Heart left ventricle (tissue), 16 donors: ENCODE measurements around the gene PSRC1. TPM values are rescaled to one million over a fixed set of nuclear protein-coding genes. Genes with fewer than 3 reads are reported as not detected.

Experiments
- ATAC-seq, 4 donors: fragments of 200-7000 bp; cut with Tn5 transposase; one replicate each; pipeline ENCODE4 v1.9.1; 2020 to 2022; ENCODE audit warnings: moderate library complexity in 4 of 4, mild to moderate bottlenecking in 3 of 4, moderate number of reproducible peaks in 1 of 4
- DNase-seq, 5 donors: peaks; one replicate each; pipeline ENCODE4 v3.0.0-alpha.2; 2020
- H3K27ac ChIP-seq, 12 donors: fragments of 200-600 bp; sonication (generic) in 4 of 12; one replicate each; pipeline versions ENCODE4 v1.5.0 to v1.8.0; 2016 to 2022; ENCODE audit warnings: mild to moderate bottlenecking in 2 of 12
- H3K27me3 ChIP-seq, 9 donors: fragments of 200-600 bp; sonication (generic) in 2 of 9; one replicate each; pipeline versions ENCODE4 v1.5.1 to v1.8.0; 2016 to 2022; ENCODE audit warnings: mild to moderate bottlenecking in 3 of 9
- H3K36me3 ChIP-seq, 9 donors: fragments of 200-600 bp; sonication (generic) in 2 of 9; one replicate each; pipeline versions ENCODE4 v1.5.0 to v1.8.0; 2018 to 2022; ENCODE audit warnings: mild to moderate bottlenecking in 2 of 9
- H3K4me1 ChIP-seq, 12 donors: fragments of 200-600 bp; sonication (generic) in 4 of 12; one replicate each; pipeline versions ENCODE4 v1.5.0 to v1.8.0; 2016 to 2022; ENCODE audit warnings: mild to moderate bottlenecking in 3 of 12
- H3K4me3 ChIP-seq, 12 donors: fragments of 200-600 bp; sonication (generic) in 4 of 12; one replicate each; pipeline versions ENCODE4 v1.5.0 to v1.8.0; 2017 to 2022; ENCODE audit warnings: mild to moderate bottlenecking in 9 of 12, moderate library complexity in 4 of 12
- H3K9me3 ChIP-seq, 12 donors: fragments of 200-600 bp; sonication (generic) in 4 of 12; one replicate each; pipeline versions ENCODE4 v1.5.0 to v1.8.0; 2016 to 2022; ENCODE audit warnings: mild to moderate bottlenecking in 1 of 12
- CTCF ChIP-seq, 12 donors: fragments of 200-600 bp; sonication (generic) in 4 of 12; IDR thresholded peaks; one replicate each; pipeline versions ENCODE4 v1.5.0 to v1.8.0; 2018 to 2022; ENCODE audit warnings: antibody characterized with exemption in 12 of 12, mild to moderate bottlenecking in 5 of 12
- POLR2A ChIP-seq, 2 donors: fragments of 450-650 bp; IDR thresholded peaks; one replicate each; pipeline ENCODE4 v1.6.1; 2017; ENCODE audit warnings: antibody characterized with exemption in 2 of 2, mild to moderate bottlenecking in 2 of 2, moderate library complexity in 2 of 2
- WGBS, 4 donors: extraction: QIAGEN DNeasy Blood & Tissue Kit in 2 of 4; methylation state at CpG; one replicate each; pipeline versions ENCODE4 v1.1.5 to v1.1.7; 2013 to 2018; 5-methylcytosine and 5-hydroxymethylcytosine counted together
- intact Hi-C, 10 donors: fragments of 100-400 bp; cut with DNase I; formaldehyde crosslinking; loops; one replicate each; pipeline versions ENCODE4 v1.11.1 to v1.14.2; 2022
- polyA plus RNA-seq, 2 donors: library from polyadenylated mRNA; stranded (reverse); fragments of 200-250 nt; gene quantifications; one replicate each; pipeline ENCODE4 v1.2.3, GENCODE V29; 2013
- total RNA-seq, 9 donors: library from RNA; depleted of rRNA in 2 of 9; stranded (reverse); fragments of >200 nt in 2 of 9; fragmentation: NEBNext Ultra II Directional in 3 of 9; extraction: Animal tissue kit (Norgen Biotek cat#: 25700) in 3 of 9; gene quantifications; one replicate each; pipeline versions ENCODE4 v1.1.0 to v1.2.4, GENCODE V29; 2016 to 2023
- donor health status: ischemic (EF 13 %, LVEDD 7.1; RV severe dilation, severe dysfunction).
- donor health status: healthy with polysubstance abuse.
- donor health status: DM: no; HTN: yes; CAD: no.
- donor health status: DM: no; HTN: no; CAD: no.
- donor health status: ischemic (EF 25% LVEDD 6.9; RV normal size, moderate dysfunction).
- donor health status: ischemic (EF 25% LVEDD 5.7; RV mildly dilated, moderate dysfunction).
- donor health status: healthy.
- donor health status: DM: yes; HTN: yes; CAD: no.
- donor health status: ischemic (EF 35%, LVEDD 5.7; RV mildly dilated, moderate dysfunction).
- donor health status: nonischemic (EF 11% LVEDD 7.7; RV severe dilation, severe dysfunction).
- donor health status: DM: yes; HTN: yes; CAD: no.
- donor health status: PGD.
- donor health status: ischemic (EF 29% LVEDD 5.4; RV normal size, mild dysfunction).
- donor health status: nonischemic (EF 23%, LVEDD 6.1; RV moderate dilation, normal function).

The PSRC1 gene
- total and polyA plus RNA-seq, 11 donors: 0.23 to 3.6 (median 0.85) TPM; not detected in 1

GRCh38 chr1:109300650-109301151 is 17.8 kb upstream of the PSRC1 start:
- WGBS, 4 donors: 70 to 81% (median 80%) methylated on average over 14 to 16 of the region's 16 CpGs
- no peak for ATAC-seq
- intact Hi-C loops: no loop called here
- peak overlapping the region in 2 of 12 donors; percentile 65 to 73 for H3K27ac ChIP-seq
- H3K4me3 ChIP-seq: no peak overlapping the region
- TF ChIP-seq CTCF (IDR thresholded peaks at IDR 0.05) (no peak), POLR2A (IDR thresholded peaks at IDR 0.05) (no peak)
- H3K9me3 ChIP-seq: no peaks in the 10 kb centered on the region
- peaks cover 0 to 3% (median 0%) of the 10 kb centered on the region in 9 donors for H3K27me3 ChIP-seq
- H3K4me1 ChIP-seq: peaks cover 0 to 47% (median 30%) of the 10 kb centered on the region in 12 donors
- no peaks in the 10 kb centered on the region for H3K36me3 ChIP-seq
- DNase-seq: no peak

GRCh38 chr1:109299558-109300343 is 16.8 kb upstream of the PSRC1 start:
- no peak for TF ChIP-seq CTCF (IDR thresholded peaks at IDR 0.05)
- no peak for TF ChIP-seq POLR2A (IDR thresholded peaks at IDR 0.05)
- DNase-seq (peak; percentile 77 to 88 (median 82)), ATAC-seq (peak; percentile 21 to 74 (median 65))
- Histone ChIP-seq H3K27me3 (peaks cover 0 to 3% (median 0%) of the 10 kb centered on the region in 9 donors), H3K4me3 (peak overlapping the region in 2 of 12 donors; percentile 1 to 13), H3K27ac (peak overlapping the region in 11 of 12 donors; percentile 24 to 82 (median 70)), H3K9me3 (no peaks in the 10 kb centered on the region), H3K36me3 (no peaks in the 10 kb centered on the region), H3K4me1 (peaks cover 0 to 40% (median 26%) of the 10 kb centered on the region in 12 donors)
- WGBS, 4 donors: 56 to 66% (median 60%) methylated on average over 20 of the region's 20 CpGs
- intact Hi-C loops: loop anchor here in 2 of 10 donors (1.0 to 10.0 kb wide), 2 partner anchors 16 to 45 kb away; partner anchors contain the start of gene PSRC1 (in 1 of the 2)

- peak; percentile 56 to 81 (median 72) for ATAC-seq
- peak in 4 of 5 donors; percentile 63 to 74 (median 72) for DNase-seq
- H3K9me3 ChIP-seq: no peaks in the 10 kb centered on the region
- no peak for TF ChIP-seq CTCF (IDR thresholded peaks at IDR 0.05)
- TF ChIP-seq POLR2A (IDR thresholded peaks at IDR 0.05): no peak
- H3K36me3 ChIP-seq: no peaks in the 10 kb centered on the region
- 22 to 37% (median 27%) methylated on average over 11 of the region's 11 CpGs for WGBS, 4 donors
- peaks cover 0 to 31% (median 25%) of the 10 kb centered on the region in 12 donors for H3K4me1 ChIP-seq
- H3K4me3 ChIP-seq: no peak overlapping the region
- peaks cover 0 to under 1% (median 0%) of the 10 kb centered on the region in 9 donors for H3K27me3 ChIP-seq
- peak overlapping the region in 11 of 12 donors; percentile 17 to 77 (median 68) for H3K27ac ChIP-seq
- intact Hi-C loops: loop anchor here in 2 of 10 donors (1.0 to 10.0 kb wide), 2 partner anchors 16 to 46 kb away; partner anchors contain the start of gene PSRC1 (in 1 of the 2)
Measured at GRCh38 chr1:109298666-109299557, 16.0 kb upstream of the PSRC1 start.
